ENCODE data around the gene GTF2A1L.
"Not testable (repeated sequence)": the region's sequence is repeated elsewhere in the genome, so short reads cannot be mapped to it uniquely, and the experiment has no call there.

The GTF2A1L gene

DNA sequence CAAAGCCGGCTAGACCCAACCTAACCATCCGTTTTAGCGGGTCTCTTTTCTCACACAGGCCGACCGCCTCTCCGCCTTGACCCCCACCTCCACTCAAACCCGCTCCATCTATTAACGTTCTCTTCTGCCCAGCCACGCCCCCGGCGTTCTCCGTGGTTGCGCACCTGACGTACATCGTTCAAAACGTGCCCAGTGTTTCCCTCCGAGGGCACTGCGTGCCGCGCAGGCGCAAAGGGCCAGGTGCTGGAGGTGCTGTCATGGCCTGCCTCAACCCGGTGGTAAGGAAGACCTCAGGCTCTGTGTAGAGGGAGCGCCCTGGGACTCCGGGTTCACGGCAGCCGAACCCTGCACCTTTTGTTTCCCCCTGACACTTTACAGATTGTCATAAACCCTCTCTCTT, at the start of gene GTF2A1L:
Gene GTF2A1L, plus strand, starts transcription at position 239 of the 400 bp plus-strand sequence. Its CDS starts 19 bp downstream, at position 258.
- no peak for DNase-seq

DNA sequence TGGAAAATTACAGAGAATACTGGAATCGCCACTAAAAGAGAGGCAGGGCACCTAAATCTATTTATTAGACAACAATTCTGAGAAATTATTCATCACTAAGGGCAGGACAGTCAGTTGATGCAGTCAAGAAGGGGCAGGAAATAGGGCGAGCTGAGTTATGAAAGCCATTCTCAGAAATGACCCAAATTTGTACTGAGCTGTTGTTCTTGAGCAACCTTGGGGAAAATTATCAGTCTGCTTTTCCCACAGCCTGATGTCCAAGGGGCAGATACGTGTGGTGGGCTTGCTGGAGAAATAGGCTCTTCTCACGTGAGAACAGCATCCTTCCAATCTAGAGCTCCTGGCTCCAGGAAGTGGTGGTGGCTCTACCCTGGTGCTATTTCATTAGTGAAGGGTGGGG, 49.1 kb upstream of the GTF2A1L start:
- no peak for DNase-seq

DNA sequence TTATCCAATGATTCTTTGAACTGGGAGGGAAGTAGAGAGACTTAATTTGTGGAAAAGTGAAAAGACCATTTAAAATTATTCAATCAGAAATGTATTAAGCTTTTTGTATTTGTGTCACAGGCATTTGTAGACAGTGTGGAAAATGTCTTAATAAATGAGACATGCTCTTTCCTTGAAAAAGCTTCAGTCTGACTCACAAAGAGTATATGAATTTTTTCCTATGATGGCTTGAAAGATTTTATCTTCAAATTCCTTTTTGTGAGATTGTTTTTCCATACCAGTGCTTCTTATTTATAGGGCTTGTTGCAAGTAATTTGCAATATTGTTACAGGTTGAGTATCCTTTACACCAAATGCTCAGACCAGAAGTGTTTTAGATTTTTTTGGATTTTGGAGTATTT, 48.2 kb upstream of the GTF2A1L start:
- no peak for DNase-seq

- DNase-seq: peak; percentile 29
Measured at GRCh38 chr2:48572816-48573215, 44.8 kb upstream of the GTF2A1L start.

DNA sequence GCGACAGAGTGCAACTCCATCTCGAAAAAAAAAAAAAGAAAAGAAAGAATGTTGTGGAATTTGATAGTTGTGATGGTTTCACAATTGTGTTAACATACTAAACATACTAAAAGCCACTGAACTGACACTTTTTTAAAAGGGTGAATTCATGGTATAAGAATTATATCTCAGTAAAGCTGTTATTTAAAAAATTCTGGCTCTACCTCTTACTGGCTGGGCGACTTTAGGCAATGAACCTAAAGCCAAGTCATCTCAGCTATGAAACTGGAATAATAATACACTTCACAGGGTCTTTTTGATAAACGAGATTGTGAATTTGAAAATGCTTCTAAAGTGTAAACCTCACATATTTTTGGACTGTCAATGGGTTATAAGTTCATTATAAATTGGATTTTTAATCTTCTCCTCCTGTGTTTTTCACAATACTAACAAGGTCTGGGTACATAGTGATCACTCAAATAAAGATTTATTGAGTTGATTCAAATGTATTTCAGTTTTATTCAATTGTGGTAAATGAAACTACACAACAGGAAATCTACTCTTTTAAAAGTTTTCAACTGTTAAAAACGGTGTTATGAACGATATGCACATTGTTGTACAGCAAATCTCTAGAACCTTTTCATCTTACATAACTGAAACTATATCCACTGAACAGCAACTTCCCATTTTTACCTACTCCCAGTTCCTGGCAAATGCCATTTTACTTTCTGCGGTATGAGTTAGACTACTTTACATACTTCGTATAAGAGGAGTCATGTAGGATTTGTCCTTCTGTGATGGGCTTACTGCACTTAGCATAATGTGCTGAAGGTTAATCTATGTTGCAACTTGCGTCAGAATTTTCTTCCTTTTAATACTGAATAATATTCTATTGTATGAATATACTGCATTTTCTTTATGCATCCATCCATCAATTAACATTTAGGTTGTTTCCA, 43.0 kb upstream of the GTF2A1L start:
- DNase-seq: no peak

GRCh38 chr2:48578313-48578712, 39.3 kb upstream of the GTF2A1L start:
- no peak for DNase-seq

GRCh38 chr2:48583961-48584360, 33.7 kb upstream of the GTF2A1L start:
- DNase-seq: no peak

GRCh38 chr2:48584551-48584950, 33.1 kb upstream of the GTF2A1L start:
- no peak for DNase-seq

- no peak for DNase-seq
Measured at GRCh38 chr2:48586433-48586832, 31.2 kb upstream of the GTF2A1L start.

DNA sequence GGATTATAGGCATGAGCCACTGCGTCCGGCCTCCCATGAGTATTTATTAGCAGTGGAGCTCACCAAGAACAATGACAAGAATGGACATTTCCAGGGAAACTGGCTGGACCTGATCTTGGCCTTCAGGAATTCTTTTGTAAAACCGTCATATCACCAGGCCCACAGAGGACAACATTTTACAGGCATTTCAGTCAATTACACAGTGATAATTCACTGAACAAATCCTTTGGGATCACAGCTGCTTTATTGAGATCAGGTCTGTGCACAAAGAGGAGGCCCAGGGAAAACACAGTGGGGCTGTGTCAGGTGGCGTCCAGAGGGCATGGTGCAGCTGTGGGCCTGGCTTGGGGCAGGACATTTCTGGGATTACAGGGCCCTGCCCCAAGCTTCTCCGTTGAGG, 30.1 kb upstream of the GTF2A1L start:
- no peak for DNase-seq

- DNase-seq: no peak
Measured at GRCh38 chr2:48587961-48588360, 29.7 kb upstream of the GTF2A1L start.

GRCh38 chr2:48588745-48589144, 28.9 kb upstream of the GTF2A1L start:
- DNase-seq: no peak

DNA sequence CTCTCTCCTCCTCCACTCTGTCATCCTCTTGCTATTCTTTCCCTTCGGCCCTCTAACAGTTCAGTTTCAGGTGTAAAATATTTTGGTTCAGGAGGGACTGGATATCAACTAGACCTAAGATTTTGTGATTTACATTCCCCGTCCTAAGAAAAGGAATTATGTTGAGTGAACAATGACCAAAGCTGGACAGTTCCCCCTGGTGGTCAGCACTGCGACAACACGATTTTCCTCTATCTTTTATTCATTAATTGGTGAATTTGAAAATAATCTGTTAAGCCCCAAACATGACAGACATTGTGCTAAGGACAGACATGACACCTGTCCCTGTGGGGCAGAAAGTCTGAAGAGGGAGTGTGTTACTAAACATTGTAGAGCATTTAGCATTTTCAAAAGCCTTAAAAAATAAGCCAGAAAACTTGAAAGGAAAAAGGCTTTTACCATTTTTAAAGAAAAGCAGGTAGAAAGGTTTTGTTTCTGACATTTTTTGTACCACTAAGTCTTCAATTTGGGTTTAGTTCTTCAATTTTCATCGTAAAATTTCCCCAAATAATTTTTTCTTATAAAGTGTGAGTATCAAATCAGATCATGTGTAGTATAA, 28.4 kb upstream of the GTF2A1L start:
- peak; percentile 19 for DNase-seq

GRCh38 chr2:48590017-48590416, 27.6 kb upstream of the GTF2A1L start:
- DNase-seq: no peak

DNA sequence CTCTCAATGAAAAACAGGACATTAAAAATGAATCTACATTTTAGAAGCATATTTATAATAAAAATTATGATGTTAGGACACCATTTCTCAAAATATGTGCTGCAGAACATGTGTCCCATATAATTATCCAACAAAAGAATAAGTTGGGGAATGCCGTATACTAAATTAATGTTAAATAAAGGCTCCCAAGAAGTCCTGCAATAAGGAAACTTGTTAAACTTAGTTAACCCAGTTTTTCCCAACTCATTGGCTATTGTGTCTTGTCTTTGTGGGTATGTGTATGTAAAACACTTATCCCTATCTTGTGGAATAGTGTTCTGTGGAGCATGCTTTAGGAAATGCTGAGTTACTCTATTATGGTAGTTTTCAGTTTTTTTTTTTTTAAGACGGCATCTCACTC, 25.6 kb upstream of the GTF2A1L start:
- DNase-seq: no peak

GRCh38 chr2:48596751-48597150, 20.9 kb upstream of the GTF2A1L start:
- not testable (repeated sequence) for DNase-seq

DNA sequence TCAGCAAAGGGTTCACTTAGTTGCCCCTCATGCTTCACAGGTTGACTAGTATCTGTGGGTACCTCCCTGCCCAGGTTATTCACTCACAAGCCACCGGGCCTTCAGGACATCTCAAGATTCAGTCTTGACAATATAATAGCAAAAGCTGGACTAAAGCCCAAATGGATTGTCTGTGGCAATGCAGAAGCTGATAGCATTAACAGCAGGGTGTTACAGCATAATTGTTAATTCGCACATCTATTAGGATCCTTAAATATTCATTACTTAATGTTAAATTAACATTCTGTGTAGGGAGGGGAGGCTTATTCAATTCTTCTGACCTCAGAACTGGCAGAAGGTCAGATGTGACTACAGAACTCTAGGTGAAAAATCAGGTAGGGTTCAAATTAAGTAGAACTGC, 20.2 kb upstream of the GTF2A1L start:
- DNase-seq: no peak

DNA sequence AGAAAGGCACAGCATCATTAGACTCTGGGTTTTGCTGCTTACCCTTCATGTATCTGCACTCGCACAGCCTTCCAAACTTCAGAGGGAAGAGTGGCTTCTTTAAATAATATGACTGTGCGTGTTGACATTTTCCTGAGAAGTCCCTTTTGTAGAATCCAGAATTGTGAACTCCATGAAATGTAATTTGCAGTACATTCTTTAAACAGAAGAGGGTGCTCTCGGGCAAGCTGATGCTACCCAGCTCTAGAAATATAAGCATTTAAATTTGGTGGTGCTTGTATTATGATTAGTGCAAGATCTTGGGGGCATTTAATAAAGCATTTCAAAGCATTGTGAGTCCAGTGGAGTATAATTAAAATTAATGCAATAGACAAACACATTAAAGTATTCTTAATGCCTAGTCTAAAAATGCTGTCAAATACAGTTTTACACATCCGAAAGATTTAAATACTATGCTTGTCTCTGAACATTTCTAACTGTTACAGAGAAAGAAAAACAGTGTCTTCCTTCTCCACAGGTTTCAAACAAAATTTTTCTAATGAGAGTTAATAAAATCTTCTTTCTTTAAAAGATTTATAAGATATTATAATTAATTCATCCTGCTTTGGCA, 17.3 kb upstream of the GTF2A1L start:
- peak; percentile 40 for DNase-seq

- no peak for DNase-seq
Measured at GRCh38 chr2:48600917-48601316, 16.7 kb upstream of the GTF2A1L start.

GRCh38 chr2:48601349-48601748, 16.3 kb upstream of the GTF2A1L start:
- no peak for DNase-seq

DNA sequence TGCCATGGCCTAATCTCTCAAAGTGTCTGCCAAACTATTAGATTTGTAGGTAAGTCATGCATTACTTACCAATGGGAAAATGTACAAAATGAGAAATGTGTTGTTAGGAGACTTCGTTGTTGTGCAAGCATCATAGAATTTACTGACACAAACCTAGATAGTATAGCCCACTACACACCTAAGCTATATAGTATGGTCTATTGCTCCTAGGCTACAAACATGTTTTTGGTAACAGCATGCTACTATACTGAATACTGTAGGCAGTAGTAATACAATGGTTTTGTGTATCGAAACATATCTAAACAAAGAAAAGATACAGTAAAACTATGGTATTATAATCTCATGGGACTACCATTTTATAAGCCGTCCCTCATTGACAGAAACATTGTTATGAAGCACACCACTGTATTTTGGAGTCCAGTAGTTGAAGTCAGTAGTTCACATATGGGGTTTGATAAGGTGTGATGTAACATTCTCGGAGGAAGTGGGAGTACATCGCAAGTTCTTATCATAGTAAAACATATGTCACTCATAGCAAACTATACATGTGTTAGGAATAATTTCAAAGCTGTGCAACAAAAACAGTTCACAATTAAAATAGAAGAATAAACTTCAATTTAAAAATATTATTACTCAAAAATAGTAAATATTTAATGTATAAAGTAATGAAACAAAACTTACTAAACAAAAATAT, 12.0 kb upstream of the GTF2A1L start:
- no peak for DNase-seq

GRCh38 chr2:48607307-48608014, 10.2 kb upstream of the GTF2A1L start:
- no peak for DNase-seq

GRCh38 chr2:48613211-48613610, 4.4 kb upstream of the GTF2A1L start:
- no peak for DNase-seq
